ENCODE measurements around the gene GIMAP5. TPM values are rescaled to one million over a fixed set of nuclear protein-coding genes. Genes with fewer than 3 reads are reported as not detected.

GIMAP5 gene
- total and polyA plus RNA-seq, 2 donors (not counting 3 experiments of a cell fraction or from before 2014, with no cell fraction given) = 0.44 to 18.9 TPM

DNA sequence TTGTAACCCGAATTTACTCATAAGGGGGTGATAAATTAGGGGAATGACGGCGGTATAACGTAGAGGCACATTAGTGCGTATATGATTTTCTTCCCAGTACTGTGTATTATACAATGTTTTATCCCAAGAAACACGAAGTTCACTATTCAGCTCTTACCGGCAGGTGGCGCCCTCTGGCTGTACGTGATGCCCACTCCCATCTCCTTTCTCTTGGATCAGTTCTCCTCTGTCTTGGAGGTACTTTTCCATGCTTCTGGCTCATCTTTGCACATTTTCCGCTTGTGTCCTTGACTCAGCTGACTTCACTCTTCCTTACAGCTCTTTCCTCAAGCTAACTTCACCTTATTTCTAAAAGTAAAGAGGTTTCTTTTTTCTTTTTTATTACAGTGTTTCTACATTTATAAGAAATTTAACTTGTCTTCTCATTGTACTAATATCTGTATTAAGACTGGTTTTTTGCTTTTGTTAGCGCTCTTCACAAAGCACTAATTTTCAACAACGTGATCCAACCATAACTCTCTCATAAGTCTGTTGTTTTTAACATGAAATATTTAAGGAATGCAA lies 41.6 kb downstream of the GIMAP5 start:
- intact Hi-C loops (cut with micrococcal nuclease) = loop anchor here (1.0 kb wide), 4 partner anchors 98 to 331 kb away; no protein-coding TSS in a partner anchor
- POLR2A ChIA-PET = no interaction called here

DNA sequence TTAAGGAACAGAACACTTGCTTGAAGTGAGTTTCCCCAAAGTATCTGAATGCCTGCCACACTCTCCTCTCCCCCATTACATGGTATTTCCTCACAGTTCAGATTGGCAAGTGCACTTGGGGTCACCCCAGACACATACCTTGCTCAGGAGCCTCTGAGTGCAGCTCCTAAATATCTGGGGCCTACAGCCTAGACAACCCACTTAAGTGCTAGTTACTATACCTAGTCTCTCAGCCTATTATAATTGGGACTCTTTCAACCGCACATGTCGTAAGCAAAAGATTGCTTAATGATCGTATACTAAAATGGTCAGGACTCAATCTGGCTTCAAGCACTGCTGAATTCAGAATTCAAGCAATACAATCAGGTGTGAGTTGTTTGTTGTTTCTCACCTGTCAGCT lies 43.1 kb downstream of the GIMAP5 start:
- H2AFZ ChIP-seq (ENCODE audit: low read depth, low read length) = no peak overlapping the region
- TF ChIP-seq JUN (IDR thresholded peaks at IDR 0.05; ENCODE audit: borderline replicate concordance, insufficient read depth, insufficient read length, low read depth) (no peak), POLR2A (IDR thresholded peaks at IDR 0.05; ENCODE audit: low read depth, low read length) (no peak), GATA2 (IDR thresholded peaks at IDR 0.05; ENCODE audit: insufficient read depth, insufficient read length, low read depth, low read length) (no peak)
- no TSS peak for BruUV-seq (replicated peaks)
- FAIRE-seq = no peak
- H3K27me3 ChIP-seq (ENCODE audit: control insufficient read depth in 2 of 2, insufficient read depth in 2 of 2, low read length in 2 of 2) = peaks cover 16 to 19% of the 10 kb centered on the region in 2 experiments
- ChIA-PET CTCF (interaction anchor here (2.1 kb wide), 1 partner anchor 96 kb away, joined by 10 read pairs; no protein-coding TSS in a partner anchor), POLR2A (no interaction called here)
- no peak overlapping the region for H3K9ac ChIP-seq (replicated peaks; ENCODE audit: extremely low read depth, insufficient read depth, low read length)
- H3K4me2 ChIP-seq (ENCODE audit: insufficient read depth, low read length) = no peak overlapping the region
- H3K4me3 ChIP-seq (replicated peaks in 1 of 3; ENCODE audit: insufficient read depth in 1 of 3, low read depth in 1 of 3, low read length in 3 of 3) = no peak overlapping the region
- dilution Hi-C loops (cut with MboI; ENCODE audit: extremely low pct_ligation_motif_present, low sequenced_read_pairs) (no loop called here), intact Hi-C loops (cut with micrococcal nuclease) (no loop called here)
- no peaks in the 10 kb centered on the region for H4K20me1 ChIP-seq (replicated peaks; ENCODE audit: control insufficient read depth, extremely low read depth, insufficient read depth, low read length)
- no peaks in the 10 kb centered on the region for H3K79me2 ChIP-seq (ENCODE audit: control insufficient read depth, insufficient read depth, low read length)
- H3K36me3 ChIP-seq (ENCODE audit: control insufficient read depth in 2 of 2, extremely low read depth in 1 of 2, insufficient read depth in 2 of 2, low read length in 2 of 2) = no peaks in the 10 kb centered on the region
- H3K9me1 ChIP-seq (replicated peaks; ENCODE audit: control insufficient read depth, extremely low read depth, insufficient read depth, low read length) = no peaks in the 10 kb centered on the region
- DNase-seq (ENCODE audit: low read depth, low spot score) = no peak
- H3K9me3 ChIP-seq (replicated peaks; ENCODE audit: control insufficient read depth, insufficient read depth, low read length) = no peaks in the 10 kb centered on the region
- no peak overlapping the region for H3K27ac ChIP-seq (ENCODE audit: insufficient read depth, low read depth, low read length)
- H3K4me1 ChIP-seq (ENCODE audit: control insufficient read depth, extremely low read depth, insufficient read depth, low read length) = no peaks in the 10 kb centered on the region

More for the DNA sequence above, 41.6 kb downstream of the GIMAP5 start:
- H3K79me2 ChIP-seq (ENCODE audit: control insufficient read depth, insufficient read depth, low read length) = no peaks in the 10 kb centered on the region
- no peak overlapping the region for H2AFZ ChIP-seq (ENCODE audit: low read depth, low read length)
- BruUV-seq (replicated peaks) = no TSS peak
- TF ChIP-seq, protein P1, sequence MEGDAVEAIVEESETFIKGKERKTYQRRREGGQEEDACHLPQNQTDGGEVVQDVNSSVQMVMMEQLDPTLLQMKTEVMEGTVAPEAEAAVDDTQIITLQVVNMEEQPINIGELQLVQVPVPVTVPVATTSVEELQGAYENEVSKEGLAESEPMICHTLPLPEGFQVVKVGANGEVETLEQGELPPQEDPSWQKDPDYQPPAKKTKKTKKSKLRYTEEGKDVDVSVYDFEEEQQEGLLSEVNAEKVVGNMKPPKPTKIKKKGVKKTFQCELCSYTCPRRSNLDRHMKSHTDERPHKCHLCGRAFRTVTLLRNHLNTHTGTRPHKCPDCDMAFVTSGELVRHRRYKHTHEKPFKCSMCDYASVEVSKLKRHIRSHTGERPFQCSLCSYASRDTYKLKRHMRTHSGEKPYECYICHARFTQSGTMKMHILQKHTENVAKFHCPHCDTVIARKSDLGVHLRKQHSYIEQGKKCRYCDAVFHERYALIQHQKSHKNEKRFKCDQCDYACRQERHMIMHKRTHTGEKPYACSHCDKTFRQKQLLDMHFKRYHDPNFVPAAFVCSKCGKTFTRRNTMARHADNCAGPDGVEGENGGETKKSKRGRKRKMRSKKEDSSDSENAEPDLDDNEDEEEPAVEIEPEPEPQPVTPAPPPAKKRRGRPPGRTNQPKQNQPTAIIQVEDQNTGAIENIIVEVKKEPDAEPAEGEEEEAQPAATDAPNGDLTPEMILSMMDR (IDR thresholded peaks at IDR 0.05; ENCODE audit: extremely low read depth in 1 of 2, insufficient read depth in 1 of 2, low read depth in 1 of 2, low read length in 2 of 2) = peak; percentile 80 to 90
- TF ChIP-seq, protein P2, sequence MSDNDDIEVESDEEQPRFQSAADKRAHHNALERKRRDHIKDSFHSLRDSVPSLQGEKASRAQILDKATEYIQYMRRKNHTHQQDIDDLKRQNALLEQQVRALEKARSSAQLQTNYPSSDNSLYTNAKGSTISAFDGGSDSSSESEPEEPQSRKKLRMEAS (IDR thresholded peaks at IDR 0.05; ENCODE audit: insufficient read depth, insufficient read length) = no peak
- no peaks in the 10 kb centered on the region for H3K9me1 ChIP-seq (replicated peaks; ENCODE audit: control insufficient read depth, extremely low read depth, insufficient read depth, low read length)
- peak; percentile 80 for DNase-seq (ENCODE audit: low read depth, low spot score)
- FAIRE-seq = peak; percentile 80
- peaks cover 12 to 13% of the 10 kb centered on the region in 2 experiments for H3K27me3 ChIP-seq (ENCODE audit: control insufficient read depth in 2 of 2, insufficient read depth in 2 of 2, low read length in 2 of 2)
- H3K4me3 ChIP-seq (replicated peaks in 1 of 3; ENCODE audit: insufficient read depth in 1 of 3, low read depth in 1 of 3, low read length in 3 of 3) = no peak overlapping the region
- H4K20me1 ChIP-seq (replicated peaks; ENCODE audit: control insufficient read depth, extremely low read depth, insufficient read depth, low read length) = no peaks in the 10 kb centered on the region
- H3K4me2 ChIP-seq (ENCODE audit: insufficient read depth, low read length) = no peak overlapping the region
- CTCF ChIA-PET = interaction anchor here (0.5 to 2.1 kb wide), 40 partner anchors 9 to 467 kb away, joined by 3 to 30 read pairs (median 4); partner anchors contain the start of gene GIMAP1
- dilution Hi-C loops (cut with MboI; ENCODE audit: extremely low pct_ligation_motif_present, low sequenced_read_pairs) = no loop called here
- no peaks in the 10 kb centered on the region for H3K4me1 ChIP-seq (ENCODE audit: control insufficient read depth, extremely low read depth, insufficient read depth, low read length)
- no peaks in the 10 kb centered on the region for H3K9me3 ChIP-seq (replicated peaks; ENCODE audit: control insufficient read depth, insufficient read depth, low read length)
- H3K9ac ChIP-seq (replicated peaks; ENCODE audit: extremely low read depth, insufficient read depth, low read length) = no peak overlapping the region
- H3K36me3 ChIP-seq (ENCODE audit: control insufficient read depth in 2 of 2, extremely low read depth in 1 of 2, insufficient read depth in 2 of 2, low read length in 2 of 2) = no peaks in the 10 kb centered on the region
- H3K27ac ChIP-seq (ENCODE audit: insufficient read depth, low read depth, low read length) = no peak overlapping the region

Measured in endothelial cell of umbilical vein (primary cell).